ENCODE results near the gene DUSP19. TPM values are rescaled to one million over a fixed set of nuclear protein-coding genes. Genes with fewer than 3 reads are reported as not detected.

DUSP19 gene
- total and polyA plus RNA-seq, 2 of the 13 experiments (the other 11 are each of a cell fraction or from before 2014, with no cell fraction given): 1.3 to 1.9 TPM

DNA sequence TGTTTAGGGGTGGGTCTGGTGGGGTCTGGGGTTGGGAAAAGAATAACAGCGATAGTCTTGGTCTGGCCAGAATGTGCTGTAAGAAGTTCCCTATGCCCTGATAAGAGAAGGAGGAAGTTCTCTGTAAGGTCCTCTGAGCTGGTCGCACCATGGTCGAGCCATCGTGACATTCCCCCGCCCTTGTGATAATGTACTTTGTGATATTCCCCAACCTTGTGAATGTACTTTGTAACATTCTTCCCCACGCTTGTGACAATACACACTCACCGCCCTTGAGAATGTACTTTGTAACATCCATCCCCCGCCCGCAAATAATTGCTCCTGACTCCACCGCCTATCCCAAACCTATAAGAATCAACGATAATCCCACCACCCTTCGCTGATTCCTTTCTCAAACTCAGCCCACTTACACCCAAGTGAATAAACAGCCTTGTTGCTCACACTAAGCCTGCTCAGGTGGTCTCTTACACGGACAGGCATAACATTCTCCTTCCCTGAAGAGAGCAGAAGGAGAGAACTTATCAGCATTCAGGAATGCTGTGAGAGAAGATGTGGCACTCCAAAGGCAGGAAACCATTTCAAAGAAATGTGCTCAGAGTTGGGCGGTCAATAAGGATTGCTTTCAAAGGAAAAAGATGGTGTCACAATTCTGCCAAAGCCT, 17.8 kb upstream of the DUSP19 start (continued):
- TF ChIP-seq, protein P1, sequence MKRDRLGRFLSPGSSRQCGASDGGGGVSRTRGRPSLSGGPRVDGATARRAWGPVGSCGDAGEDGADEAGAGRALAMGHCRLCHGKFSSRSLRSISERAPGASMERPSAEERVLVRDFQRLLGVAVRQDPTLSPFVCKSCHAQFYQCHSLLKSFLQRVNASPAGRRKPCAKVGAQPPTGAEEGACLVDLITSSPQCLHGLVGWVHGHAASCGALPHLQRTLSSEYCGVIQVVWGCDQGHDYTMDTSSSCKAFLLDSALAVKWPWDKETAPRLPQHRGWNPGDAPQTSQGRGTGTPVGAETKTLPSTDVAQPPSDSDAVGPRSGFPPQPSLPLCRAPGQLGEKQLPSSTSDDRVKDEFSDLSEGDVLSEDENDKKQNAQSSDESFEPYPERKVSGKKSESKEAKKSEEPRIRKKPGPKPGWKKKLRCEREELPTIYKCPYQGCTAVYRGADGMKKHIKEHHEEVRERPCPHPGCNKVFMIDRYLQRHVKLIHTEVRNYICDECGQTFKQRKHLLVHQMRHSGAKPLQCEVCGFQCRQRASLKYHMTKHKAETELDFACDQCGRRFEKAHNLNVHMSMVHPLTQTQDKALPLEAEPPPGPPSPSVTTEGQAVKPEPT (CRISPR knock-in tag; IDR thresholded peaks at IDR 0.05; ENCODE audit: low read depth): no peak
- TF ChIP-seq TRIM24 (CRISPR knock-in tag; IDR thresholded peaks at IDR 0.05): no peak
- TF ChIP-seq GABPA (IDR thresholded peaks at IDR 0.05; ENCODE audit: low read depth, low read length): no peak
- TF ChIP-seq GABPA (CRISPR knock-in tag; IDR thresholded peaks at IDR 0.05; ENCODE audit: low read depth): 0 out of 2 replicates have a peak, but pooled peaks have one; percentile 13
- no peak for TF ChIP-seq PITX1 (CRISPR knock-in tag; IDR thresholded peaks at IDR 0.05)
- peak; percentile 59; the same call in 1 of the 2 replicates for TF ChIP-seq BORCS8-MEF2B (CRISPR knock-in tag; IDR thresholded peaks at IDR 0.05)
- TF ChIP-seq HOXA5 (CRISPR knock-in tag; IDR thresholded peaks at IDR 0.05): no peak
- TF ChIP-seq HNF4G (IDR thresholded peaks at IDR 0.05; ENCODE audit: borderline replicate concordance, low read depth, low read length): peak; percentile 69
- TF ChIP-seq HNF4G (CRISPR knock-in tag; IDR thresholded peaks at IDR 0.05; ENCODE audit: borderline replicate concordance, low read depth): peak; percentile 72; the same call in 1 of the 2 replicates
- TF ChIP-seq IKZF1 (IDR thresholded peaks at IDR 0.05): no peak
- TF ChIP-seq, protein P2, sequence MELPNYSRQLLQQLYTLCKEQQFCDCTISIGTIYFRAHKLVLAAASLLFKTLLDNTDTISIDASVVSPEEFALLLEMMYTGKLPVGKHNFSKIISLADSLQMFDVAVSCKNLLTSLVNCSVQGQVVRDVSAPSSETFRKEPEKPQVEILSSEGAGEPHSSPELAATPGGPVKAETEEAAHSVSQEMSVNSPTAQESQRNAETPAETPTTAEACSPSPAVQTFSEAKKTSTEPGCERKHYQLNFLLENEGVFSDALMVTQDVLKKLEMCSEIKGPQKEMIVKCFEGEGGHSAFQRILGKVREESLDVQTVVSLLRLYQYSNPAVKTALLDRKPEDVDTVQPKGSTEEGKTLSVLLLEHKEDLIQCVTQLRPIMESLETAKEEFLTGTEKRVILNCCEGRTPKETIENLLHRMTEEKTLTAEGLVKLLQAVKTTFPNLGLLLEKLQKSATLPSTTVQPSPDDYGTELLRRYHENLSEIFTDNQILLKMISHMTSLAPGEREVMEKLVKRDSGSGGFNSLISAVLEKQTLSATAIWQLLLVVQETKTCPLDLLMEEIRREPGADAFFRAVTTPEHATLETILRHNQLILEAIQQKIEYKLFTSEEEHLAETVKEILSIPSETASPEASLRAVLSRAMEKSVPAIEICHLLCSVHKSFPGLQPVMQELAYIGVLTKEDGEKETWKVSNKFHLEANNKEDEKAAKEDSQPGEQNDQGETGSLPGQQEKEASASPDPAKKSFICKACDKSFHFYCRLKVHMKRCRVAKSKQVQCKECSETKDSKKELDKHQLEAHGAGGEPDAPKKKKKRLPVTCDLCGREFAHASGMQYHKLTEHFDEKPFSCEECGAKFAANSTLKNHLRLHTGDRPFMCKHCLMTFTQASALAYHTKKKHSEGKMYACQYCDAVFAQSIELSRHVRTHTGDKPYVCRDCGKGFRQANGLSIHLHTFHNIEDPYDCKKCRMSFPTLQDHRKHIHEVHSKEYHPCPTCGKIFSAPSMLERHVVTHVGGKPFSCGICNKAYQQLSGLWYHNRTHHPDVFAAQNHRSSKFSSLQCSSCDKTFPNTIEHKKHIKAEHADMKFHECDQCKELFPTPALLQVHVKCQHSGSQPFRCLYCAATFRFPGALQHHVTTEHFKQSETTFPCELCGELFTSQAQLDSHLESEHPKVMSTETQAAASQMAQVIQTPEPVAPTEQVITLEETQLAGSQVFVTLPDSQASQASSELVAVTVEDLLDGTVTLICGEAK (IDR thresholded peaks at IDR 0.05): no peak
- TF ChIP-seq, protein P2 (CRISPR knock-in tag; IDR thresholded peaks at IDR 0.05): no peak
- TF ChIP-seq, protein P3, sequence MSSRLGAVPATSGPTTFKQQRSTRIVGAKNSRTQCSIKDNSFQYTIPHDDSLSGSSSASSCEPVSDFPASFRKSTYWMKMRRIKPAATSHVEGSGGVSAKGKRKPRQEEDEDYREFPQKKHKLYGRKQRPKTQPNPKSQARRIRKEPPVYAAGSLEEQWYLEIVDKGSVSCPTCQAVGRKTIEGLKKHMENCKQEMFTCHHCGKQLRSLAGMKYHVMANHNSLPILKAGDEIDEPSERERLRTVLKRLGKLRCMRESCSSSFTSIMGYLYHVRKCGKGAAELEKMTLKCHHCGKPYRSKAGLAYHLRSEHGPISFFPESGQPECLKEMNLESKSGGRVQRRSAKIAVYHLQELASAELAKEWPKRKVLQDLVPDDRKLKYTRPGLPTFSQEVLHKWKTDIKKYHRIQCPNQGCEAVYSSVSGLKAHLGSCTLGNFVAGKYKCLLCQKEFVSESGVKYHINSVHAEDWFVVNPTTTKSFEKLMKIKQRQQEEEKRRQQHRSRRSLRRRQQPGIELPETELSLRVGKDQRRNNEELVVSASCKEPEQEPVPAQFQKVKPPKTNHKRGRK (CRISPR knock-in tag; IDR thresholded peaks at IDR 0.05): no peak
- TF ChIP-seq HHEX (CRISPR knock-in tag; IDR thresholded peaks at IDR 0.05): no peak
- TF ChIP-seq KDM1A (CRISPR knock-in tag; IDR thresholded peaks at IDR 0.05): no peak
- TF ChIP-seq HOXA9 (CRISPR knock-in tag; IDR thresholded peaks at IDR 0.05; ENCODE audit: borderline replicate concordance): no peak
- TF ChIP-seq SRY (CRISPR knock-in tag; IDR thresholded peaks at IDR 0.05): no peak
- no peak for TF ChIP-seq ZNF121 (CRISPR knock-in tag; IDR thresholded peaks at IDR 0.05)
- TF ChIP-seq ONECUT2 (CRISPR knock-in tag; IDR thresholded peaks at IDR 0.05): no peak
